ENCODE results near the gene RASAL2.

- TF ChIP-seq POLR2A (IDR thresholded peaks at IDR 0.05; ENCODE audit: low read depth, low read length) (no peak), TAF1 (IDR thresholded peaks at IDR 0.05; ENCODE audit: borderline replicate concordance, low read depth, low read length) (no peak)
Measured at GRCh38 chr1:178291166-178291565, 197.3 kb downstream of the RASAL2 start.

All from GM12892 (cell line).